Stimulated activated CD4-positive, alpha-beta T cell treated with anti-CD3 and anti-CD28 coated beads, Interleukin-1b, Interleukin-23, amount 100 ng/mL, for 4 hours (primary cell): ENCODE results near the gene PRDX6.
"Not testable (repeated sequence)": the region's sequence is repeated elsewhere in the genome, so short reads cannot be mapped to it uniquely, and the experiment has no call there.

Experiments used
- DNase-seq, 2 donors: peaks; one replicate each; pipeline ENCODE4 v3.0.0-alpha.2; 2020; ENCODE audit warnings: low read depth in 2 of 2

The PRDX6 gene

GRCh38 chr1:173496757-173497320, 19.7 kb downstream of the PRDX6 start:
- DNase-seq = no peak

- DNase-seq = no peak
These were observed 22.6 kb downstream of the PRDX6 start for GRCh38 chr1:173499729-173500128.

GRCh38 chr1:173502104-173502503, 25.0 kb downstream of the PRDX6 start:
- no peak for DNase-seq

GRCh38 chr1:173503391-173503790, 26.3 kb downstream of the PRDX6 start:
- no peak for DNase-seq

- DNase-seq = no peak
These were observed 27.1 kb downstream of the PRDX6 start for GRCh38 chr1:173504268-173504667.

GRCh38 chr1:173505391-173505790, 28.3 kb downstream of the PRDX6 start:
- DNase-seq = no peak

- no peak for DNase-seq
These were observed 29.3 kb downstream of the PRDX6 start for GRCh38 chr1:173506437-173506836.

- no peak for DNase-seq
These were observed 30.2 kb downstream of the PRDX6 start for GRCh38 chr1:173507205-173507846.

GRCh38 chr1:173507847-173508209, 30.7 kb downstream of the PRDX6 start:
- DNase-seq = no peak

GRCh38 chr1:173508541-173508940, 31.4 kb downstream of the PRDX6 start:
- DNase-seq = no peak

GRCh38 chr1:173509797-173510196, 32.7 kb downstream of the PRDX6 start:
- DNase-seq = no peak

GRCh38 chr1:173514503-173514902, 37.4 kb downstream of the PRDX6 start:
- DNase-seq = not testable (repeated sequence)

- DNase-seq = no peak
These were observed 43.7 kb downstream of the PRDX6 start for GRCh38 chr1:173520799-173521198.

GRCh38 chr1:173523329-173523728, 46.2 kb downstream of the PRDX6 start:
- no peak for DNase-seq

- no peak for DNase-seq
These were observed 48.8 kb downstream of the PRDX6 start for GRCh38 chr1:173525926-173526325.

GRCh38 chr1:173527151-173527826, 50.2 kb downstream of the PRDX6 start:
- DNase-seq = no peak

GRCh38 chr1:173529106-173529505, 52.0 kb downstream of the PRDX6 start:
- DNase-seq = no peak

- DNase-seq = no peak
These were observed 53.9 kb downstream of the PRDX6 start for GRCh38 chr1:173530795-173531693.

- DNase-seq = no peak
These were observed 55.1 kb downstream of the PRDX6 start for GRCh38 chr1:173532237-173532636.

GRCh38 chr1:173536223-173536622, 59.1 kb downstream of the PRDX6 start:
- no peak for DNase-seq
